ENCODE data around the gene HEATR3. TPM values are rescaled to one million over a fixed set of nuclear protein-coding genes. Genes with fewer than 3 reads are reported as not detected.

HEATR3 gene
- total RNA-seq (2021) (27.8 to 28.1 TPM (median 28.0 TPM) in 3 replicates), Bru-seq, nascent RNA (percentile 69 among the genes with signal in this experiment)
- long read RNA-seq, experiment 1, transcript HEATR3-201 (15 exons, 3,560 nt): major isoform, 10 of 24 reads
- long read RNA-seq, experiment 1, partial matches to known transcripts: 2 of 24 reads
- long read RNA-seq, experiment 1, other reads (novel, unspliced or antisense): 12 of 24 reads
- long read RNA-seq, experiment 2, partial matches to known transcripts: 20 of 22 reads
- long read RNA-seq, experiment 2, other reads (novel, unspliced or antisense): 1 of 22 reads
- long read RNA-seq, experiment 3: 0 reads

DNA sequence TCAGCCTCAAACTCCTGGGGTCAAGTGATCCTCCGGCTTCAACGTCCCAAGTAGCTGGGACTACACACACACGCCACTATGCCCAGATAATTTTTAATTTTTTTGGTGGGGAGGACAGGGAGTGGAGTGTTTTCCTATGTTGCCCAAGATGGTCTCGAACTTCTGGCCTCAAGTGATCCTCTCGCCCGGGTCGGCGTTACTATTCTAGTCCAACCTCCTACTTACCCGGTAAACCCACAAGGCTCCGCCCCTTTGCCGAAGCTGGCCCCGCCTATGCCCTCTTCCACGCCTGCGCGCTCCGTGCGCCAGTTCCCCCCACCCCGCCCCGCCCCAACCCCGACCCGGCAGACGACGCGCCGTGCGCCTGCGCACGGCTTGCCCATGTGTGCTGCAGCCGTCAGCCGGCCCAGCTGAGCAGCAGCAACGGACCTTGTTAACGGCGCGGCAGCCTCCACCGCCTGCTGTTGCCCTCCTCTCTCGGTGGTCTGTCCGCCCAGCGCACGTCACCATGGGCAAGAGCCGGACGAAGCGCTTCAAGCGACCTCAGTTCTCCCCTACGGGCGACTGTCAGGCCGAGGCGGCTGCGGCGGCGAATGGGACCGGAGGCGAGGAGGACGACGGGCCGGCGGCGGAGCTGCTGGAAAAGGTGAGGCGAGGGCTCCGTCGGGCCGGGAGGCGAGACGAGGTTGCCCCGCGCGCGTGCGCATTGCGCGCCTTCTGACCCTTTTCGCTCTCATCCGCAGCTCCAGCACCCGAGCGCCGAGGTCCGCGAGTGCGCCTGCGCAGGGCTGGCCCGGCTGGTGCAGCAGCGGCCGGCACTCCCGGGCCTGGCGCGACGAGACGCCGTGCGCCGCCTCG lies at the start of gene HEATR3:
Gene HEATR3 (plus strand): TSS at position 347 of the 858 bp plus-strand sequence. CDS start 162 bp downstream, at position 509.
- ATAC-seq: peak; percentile 91
- CTCF ChIA-PET: interaction anchor here (0.7 to 3.8 kb wide), 6 partner anchors 27 to 144 kb away, joined by 3 to 50 read pairs (median 10); partner anchors contain the start of gene CNEP1R1
- Mint-ChIP-seq H3K36me3 (peaks cover 14% of the 10 kb centered on the region), H3K27me3 (ENCODE audit: low read depth) (no peaks in the 10 kb centered on the region; the same call in 1 of the 2 replicates), H3K27ac (peak within 1 kb of the TSS; percentile 58), H3K4me3 (peak within 1 kb of the TSS; percentile 78), H3K9me3 (no peaks in the 10 kb centered on the region), H3K4me1 (peaks cover 17% of the 10 kb centered on the region)
- POLR2A ChIA-PET: interaction anchor here (0.6 to 0.9 kb wide), 2 partner anchors 41 to 55 kb away, joined by 3 to 5 read pairs; partner anchors contain the start of gene CNEP1R1
- DNase-seq (ENCODE audit: low spot score): peak; percentile 94
- TF ChIP-seq HMGA2 (CRISPR knock-in tag; IDR thresholded peaks at IDR 0.05) (no peak), TEAD4 (CRISPR knock-in tag; IDR thresholded peaks at IDR 0.05) (no peak), NFE2L1 (CRISPR knock-in tag; IDR thresholded peaks at IDR 0.05) (no peak), RORB (CRISPR knock-in tag; IDR thresholded peaks at IDR 0.05) (no peak), ZNF671 (CRISPR knock-in tag; IDR thresholded peaks at IDR 0.05) (no peak), SP1 (CRISPR knock-in tag; conservative IDR thresholded peaks at IDR 0.05) (peak; percentile 40; the same call in 1 of the 2 replicates), ZNF425 (CRISPR knock-in tag; conservative IDR thresholded peaks at IDR 0.05) (no peak), FOXP1 (CRISPR knock-in tag; IDR thresholded peaks at IDR 0.05; ENCODE audit: borderline replicate concordance) (0 out of 2 replicates have a peak, but pooled peaks have one; percentile 69), NR1H2 (CRISPR knock-in tag; IDR thresholded peaks at IDR 0.05) (no peak), TCF7 (CRISPR knock-in tag; IDR thresholded peaks at IDR 0.05; ENCODE audit: low read depth) (no peak), CBFB (CRISPR knock-in tag; IDR thresholded peaks at IDR 0.05; ENCODE audit: low read depth) (no peak), SMAD3 (CRISPR knock-in tag; IDR thresholded peaks at IDR 0.05; ENCODE audit: borderline replicate concordance) (no peak), ZNF232 (CRISPR knock-in tag; IDR thresholded peaks at IDR 0.05) (no peak), NFATC4 (CRISPR knock-in tag; IDR thresholded peaks at IDR 0.05) (no peak), ZNF416 (CRISPR knock-in tag; IDR thresholded peaks at IDR 0.05) (no peak), ZNF263 (CRISPR knock-in tag; IDR thresholded peaks at IDR 0.05; ENCODE audit: low read depth) (no peak), NR3C1 (CRISPR knock-in tag; conservative IDR thresholded peaks at IDR 0.05; ENCODE audit: low read depth) (no peak; the same call in 1 of the 2 replicates)
- TF ChIP-seq, protein P1, sequence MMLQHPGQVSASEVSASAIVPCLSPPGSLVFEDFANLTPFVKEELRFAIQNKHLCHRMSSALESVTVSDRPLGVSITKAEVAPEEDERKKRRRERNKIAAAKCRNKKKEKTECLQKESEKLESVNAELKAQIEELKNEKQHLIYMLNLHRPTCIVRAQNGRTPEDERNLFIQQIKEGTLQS (CRISPR knock-in tag; conservative IDR thresholded peaks at IDR 0.05): no peak
- TF ChIP-seq, protein P2, sequence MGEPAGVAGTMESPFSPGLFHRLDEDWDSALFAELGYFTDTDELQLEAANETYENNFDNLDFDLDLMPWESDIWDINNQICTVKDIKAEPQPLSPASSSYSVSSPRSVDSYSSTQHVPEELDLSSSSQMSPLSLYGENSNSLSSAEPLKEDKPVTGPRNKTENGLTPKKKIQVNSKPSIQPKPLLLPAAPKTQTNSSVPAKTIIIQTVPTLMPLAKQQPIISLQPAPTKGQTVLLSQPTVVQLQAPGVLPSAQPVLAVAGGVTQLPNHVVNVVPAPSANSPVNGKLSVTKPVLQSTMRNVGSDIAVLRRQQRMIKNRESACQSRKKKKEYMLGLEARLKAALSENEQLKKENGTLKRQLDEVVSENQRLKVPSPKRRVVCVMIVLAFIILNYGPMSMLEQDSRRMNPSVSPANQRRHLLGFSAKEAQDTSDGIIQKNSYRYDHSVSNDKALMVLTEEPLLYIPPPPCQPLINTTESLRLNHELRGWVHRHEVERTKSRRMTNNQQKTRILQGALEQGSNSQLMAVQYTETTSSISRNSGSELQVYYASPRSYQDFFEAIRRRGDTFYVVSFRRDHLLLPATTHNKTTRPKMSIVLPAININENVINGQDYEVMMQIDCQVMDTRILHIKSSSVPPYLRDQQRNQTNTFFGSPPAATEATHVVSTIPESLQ (CRISPR knock-in tag; IDR thresholded peaks at IDR 0.05): no peak
- TF ChIP-seq, protein P3, sequence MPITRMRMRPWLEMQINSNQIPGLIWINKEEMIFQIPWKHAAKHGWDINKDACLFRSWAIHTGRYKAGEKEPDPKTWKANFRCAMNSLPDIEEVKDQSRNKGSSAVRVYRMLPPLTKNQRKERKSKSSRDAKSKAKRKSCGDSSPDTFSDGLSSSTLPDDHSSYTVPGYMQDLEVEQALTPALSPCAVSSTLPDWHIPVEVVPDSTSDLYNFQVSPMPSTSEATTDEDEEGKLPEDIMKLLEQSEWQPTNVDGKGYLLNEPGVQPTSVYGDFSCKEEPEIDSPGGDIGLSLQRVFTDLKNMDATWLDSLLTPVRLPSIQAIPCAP (CRISPR knock-in tag; IDR thresholded peaks at IDR 0.05): no peak
- TF ChIP-seq, protein P4, sequence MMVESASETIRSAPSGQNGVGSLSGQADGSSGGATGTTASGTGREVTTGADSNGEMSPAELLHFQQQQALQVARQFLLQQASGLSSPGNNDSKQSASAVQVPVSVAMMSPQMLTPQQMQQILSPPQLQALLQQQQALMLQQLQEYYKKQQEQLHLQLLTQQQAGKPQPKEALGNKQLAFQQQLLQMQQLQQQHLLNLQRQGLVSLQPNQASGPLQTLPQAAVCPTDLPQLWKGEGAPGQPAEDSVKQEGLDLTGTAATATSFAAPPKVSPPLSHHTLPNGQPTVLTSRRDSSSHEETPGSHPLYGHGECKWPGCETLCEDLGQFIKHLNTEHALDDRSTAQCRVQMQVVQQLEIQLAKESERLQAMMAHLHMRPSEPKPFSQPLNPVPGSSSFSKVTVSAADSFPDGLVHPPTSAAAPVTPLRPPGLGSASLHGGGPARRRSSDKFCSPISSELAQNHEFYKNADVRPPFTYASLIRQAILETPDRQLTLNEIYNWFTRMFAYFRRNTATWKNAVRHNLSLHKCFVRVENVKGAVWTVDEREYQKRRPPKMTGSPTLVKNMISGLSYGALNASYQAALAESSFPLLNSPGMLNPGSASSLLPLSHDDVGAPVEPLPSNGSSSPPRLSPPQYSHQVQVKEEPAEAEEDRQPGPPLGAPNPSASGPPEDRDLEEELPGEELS (CRISPR knock-in tag; IDR thresholded peaks at IDR 0.05): no peak
- TF ChIP-seq, protein P5, sequence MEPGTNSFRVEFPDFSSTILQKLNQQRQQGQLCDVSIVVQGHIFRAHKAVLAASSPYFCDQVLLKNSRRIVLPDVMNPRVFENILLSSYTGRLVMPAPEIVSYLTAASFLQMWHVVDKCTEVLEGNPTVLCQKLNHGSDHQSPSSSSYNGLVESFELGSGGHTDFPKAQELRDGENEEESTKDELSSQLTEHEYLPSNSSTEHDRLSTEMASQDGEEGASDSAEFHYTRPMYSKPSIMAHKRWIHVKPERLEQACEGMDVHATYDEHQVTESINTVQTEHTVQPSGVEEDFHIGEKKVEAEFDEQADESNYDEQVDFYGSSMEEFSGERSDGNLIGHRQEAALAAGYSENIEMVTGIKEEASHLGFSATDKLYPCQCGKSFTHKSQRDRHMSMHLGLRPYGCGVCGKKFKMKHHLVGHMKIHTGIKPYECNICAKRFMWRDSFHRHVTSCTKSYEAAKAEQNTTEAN (CRISPR knock-in tag; IDR thresholded peaks at IDR 0.05): 0 out of 2 replicates have a peak, but pooled peaks have one; percentile 26
- TF ChIP-seq, protein P6, sequence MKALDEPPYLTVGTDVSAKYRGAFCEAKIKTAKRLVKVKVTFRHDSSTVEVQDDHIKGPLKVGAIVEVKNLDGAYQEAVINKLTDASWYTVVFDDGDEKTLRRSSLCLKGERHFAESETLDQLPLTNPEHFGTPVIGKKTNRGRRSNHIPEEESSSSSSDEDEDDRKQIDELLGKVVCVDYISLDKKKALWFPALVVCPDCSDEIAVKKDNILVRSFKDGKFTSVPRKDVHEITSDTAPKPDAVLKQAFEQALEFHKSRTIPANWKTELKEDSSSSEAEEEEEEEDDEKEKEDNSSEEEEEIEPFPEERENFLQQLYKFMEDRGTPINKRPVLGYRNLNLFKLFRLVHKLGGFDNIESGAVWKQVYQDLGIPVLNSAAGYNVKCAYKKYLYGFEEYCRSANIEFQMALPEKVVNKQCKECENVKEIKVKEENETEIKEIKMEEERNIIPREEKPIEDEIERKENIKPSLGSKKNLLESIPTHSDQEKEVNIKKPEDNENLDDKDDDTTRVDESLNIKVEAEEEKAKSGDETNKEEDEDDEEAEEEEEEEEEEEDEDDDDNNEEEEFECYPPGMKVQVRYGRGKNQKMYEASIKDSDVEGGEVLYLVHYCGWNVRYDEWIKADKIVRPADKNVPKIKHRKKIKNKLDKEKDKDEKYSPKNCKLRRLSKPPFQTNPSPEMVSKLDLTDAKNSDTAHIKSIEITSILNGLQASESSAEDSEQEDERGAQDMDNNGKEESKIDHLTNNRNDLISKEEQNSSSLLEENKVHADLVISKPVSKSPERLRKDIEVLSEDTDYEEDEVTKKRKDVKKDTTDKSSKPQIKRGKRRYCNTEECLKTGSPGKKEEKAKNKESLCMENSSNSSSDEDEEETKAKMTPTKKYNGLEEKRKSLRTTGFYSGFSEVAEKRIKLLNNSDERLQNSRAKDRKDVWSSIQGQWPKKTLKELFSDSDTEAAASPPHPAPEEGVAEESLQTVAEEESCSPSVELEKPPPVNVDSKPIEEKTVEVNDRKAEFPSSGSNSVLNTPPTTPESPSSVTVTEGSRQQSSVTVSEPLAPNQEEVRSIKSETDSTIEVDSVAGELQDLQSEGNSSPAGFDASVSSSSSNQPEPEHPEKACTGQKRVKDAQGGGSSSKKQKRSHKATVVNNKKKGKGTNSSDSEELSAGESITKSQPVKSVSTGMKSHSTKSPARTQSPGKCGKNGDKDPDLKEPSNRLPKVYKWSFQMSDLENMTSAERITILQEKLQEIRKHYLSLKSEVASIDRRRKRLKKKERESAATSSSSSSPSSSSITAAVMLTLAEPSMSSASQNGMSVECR (CRISPR knock-in tag; IDR thresholded peaks at IDR 0.05; ENCODE audit: borderline replicate concordance): peak; percentile 59; the same call in 1 of the 2 replicates
